GM12878 (cell line): Measurements from ENCODE around the gene SCCPDH. TPM values are rescaled to one million over a fixed set of nuclear protein-coding genes. Genes with fewer than 3 reads are reported as not detected.

Experiments used
- IKZF1 ChIP-seq: fragments of 450-650 bp; conservative IDR thresholded peaks from 2 replicates; pipeline ENCODE4 v1.6.1; 2017; ENCODE audit warnings: antibody characterized with exemption, mild to moderate bottlenecking
- NFXL1 ChIP-seq: fragments of 450-650 bp; IDR thresholded peaks from 2 replicates; pipeline ENCODE4 v1.6.1; 2017; ENCODE audit warnings: antibody characterized with exemption, mild to moderate bottlenecking, borderline replicate concordance
- polyA plus RNA-seq, 11 experiments: library from polyadenylated mRNA; depleted of rRNA in 4 of 11; unstranded in 6 of 11; stranded (reverse) in 5 of 11; fragments of >200 nt; fragmentation: Nextera tagmentation in 4 of 11; fragmentation: Illumina TruSeq in 1 of 11; extraction: Ambion mirVana in 4 of 11; extraction: Trizol in 1 of 11; gene quantifications; 1 replicate in 1 of 11; 2 replicates in 10 of 11; pipeline versions ENCODE4 v1.2.1 to v1.2.3, GENCODE V29; 2011 to 2016; ENCODE audit warnings: inconsistent platforms in 2 of 11, missing spikeins in 2 of 11, low read depth in 1 of 11
- total RNA-seq, 4 experiments: library from RNA; depleted of rRNA in 3 of 4; stranded (reverse); fragments of >200 nt in 3 of 4; fragmentation: Illumina TruSeq in 1 of 4; extraction: Trizol in 1 of 4; gene quantifications; 2 replicates each; pipeline versions ENCODE4 v1.2.1 to v1.2.3, GENCODE V29; 2013 to 2021
- TF ChIP-seq, protein P1 (sequence below): fragments of 450-650 bp; formaldehyde crosslinking; IDR thresholded peaks from 2 replicates; pipeline ENCODE4 v1.5.0; 2022; ENCODE audit warnings: mild to moderate bottlenecking, missing genetic modification characterization
- TF ChIP-seq, protein P2 (sequence below): fragments of 450-650 bp; IDR thresholded peaks from 2 replicates; pipeline ENCODE4 v1.6.1; 2016; ENCODE audit warnings: mild to moderate bottlenecking, moderate library complexity, borderline replicate concordance
- TF ChIP-seq, protein P3 (sequence below): IDR thresholded peaks from 2 replicates; pipeline ENCODE4 v1.6.1; 2011; ENCODE audit warnings: borderline replicate concordance, low read depth, mild to moderate bottlenecking, moderate library complexity, low read length; ENCODE audit not compliant: insufficient read depth, poor library complexity, severe bottlenecking

The SCCPDH gene
- total and polyA plus RNA-seq, 10 of the 15 experiments (the other 5 are each of a cell fraction or from before 2014, with no cell fraction given), result 5.4 to 44.8 (median 24.5) TPM

DNA sequence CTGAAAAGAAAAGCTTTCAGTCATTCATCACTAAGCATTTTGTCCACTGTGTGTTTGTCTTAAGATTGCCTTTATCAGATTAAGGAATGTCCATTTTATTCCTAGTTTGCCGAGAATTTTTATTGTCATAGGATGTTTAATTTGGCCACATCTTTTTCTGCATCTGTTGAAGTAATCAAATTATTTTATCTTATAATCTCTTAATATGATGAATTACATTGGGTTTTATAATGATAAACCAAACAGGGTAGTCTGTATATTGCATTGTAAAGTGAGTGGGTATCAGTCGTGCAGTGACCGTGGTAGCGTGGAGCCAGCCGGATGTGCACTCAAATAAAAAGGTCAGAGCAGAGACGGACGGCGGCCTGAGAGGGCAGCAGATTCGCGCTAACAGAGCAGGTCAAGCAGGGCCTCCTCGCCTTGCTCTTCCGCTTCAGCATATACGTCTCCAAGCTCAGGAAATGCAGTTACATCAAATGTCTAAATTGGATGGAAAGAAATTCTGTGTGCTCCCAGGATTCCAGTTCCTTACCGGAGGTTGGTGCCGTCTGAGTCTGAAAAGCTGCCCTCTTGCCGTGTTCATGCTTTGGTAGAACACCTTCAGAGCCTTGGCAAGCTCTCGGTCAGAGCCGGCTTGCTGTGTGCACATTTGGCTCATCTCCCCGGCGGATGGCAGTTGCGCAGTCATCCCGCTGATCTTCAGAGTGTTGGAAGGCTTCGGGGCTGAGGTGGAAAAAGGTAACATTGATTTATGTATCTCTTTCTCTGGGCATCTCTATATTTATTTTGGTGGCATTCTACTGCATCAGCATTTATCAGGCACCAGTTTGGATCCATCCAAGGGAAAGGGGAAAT is 51.5 kb downstream of the SCCPDH start (continued):
- TF ChIP-seq IKZF1, result no peak
- TF ChIP-seq NFXL1, result no peak
- TF ChIP-seq, protein P1, sequence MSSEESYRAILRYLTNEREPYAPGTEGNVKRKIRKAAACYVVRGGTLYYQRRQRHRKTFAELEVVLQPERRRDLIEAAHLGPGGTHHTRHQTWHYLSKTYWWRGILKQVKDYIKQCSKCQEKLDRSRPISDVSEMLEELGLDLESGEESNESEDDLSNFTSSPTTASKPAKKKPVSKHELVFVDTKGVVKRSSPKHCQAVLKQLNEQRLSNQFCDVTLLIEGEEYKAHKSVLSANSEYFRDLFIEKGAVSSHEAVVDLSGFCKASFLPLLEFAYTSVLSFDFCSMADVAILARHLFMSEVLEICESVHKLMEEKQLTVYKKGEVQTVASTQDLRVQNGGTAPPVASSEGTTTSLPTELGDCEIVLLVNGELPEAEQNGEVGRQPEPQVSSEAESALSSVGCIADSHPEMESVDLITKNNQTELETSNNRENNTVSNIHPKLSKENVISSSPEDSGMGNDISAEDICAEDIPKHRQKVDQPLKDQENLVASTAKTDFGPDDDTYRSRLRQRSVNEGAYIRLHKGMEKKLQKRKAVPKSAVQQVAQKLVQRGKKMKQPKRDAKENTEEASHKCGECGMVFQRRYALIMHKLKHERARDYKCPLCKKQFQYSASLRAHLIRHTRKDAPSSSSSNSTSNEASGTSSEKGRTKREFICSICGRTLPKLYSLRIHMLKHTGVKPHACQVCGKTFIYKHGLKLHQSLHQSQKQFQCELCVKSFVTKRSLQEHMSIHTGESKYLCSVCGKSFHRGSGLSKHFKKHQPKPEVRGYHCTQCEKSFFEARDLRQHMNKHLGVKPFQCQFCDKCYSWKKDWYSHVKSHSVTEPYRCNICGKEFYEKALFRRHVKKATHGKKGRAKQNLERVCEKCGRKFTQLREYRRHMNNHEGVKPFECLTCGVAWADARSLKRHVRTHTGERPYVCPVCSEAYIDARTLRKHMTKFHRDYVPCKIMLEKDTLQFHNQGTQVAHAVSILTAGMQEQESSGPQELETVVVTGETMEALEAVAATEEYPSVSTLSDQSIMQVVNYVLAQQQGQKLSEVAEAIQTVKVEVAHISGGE (CRISPR knock-in tag), result no peak
- TF ChIP-seq, protein P2, sequence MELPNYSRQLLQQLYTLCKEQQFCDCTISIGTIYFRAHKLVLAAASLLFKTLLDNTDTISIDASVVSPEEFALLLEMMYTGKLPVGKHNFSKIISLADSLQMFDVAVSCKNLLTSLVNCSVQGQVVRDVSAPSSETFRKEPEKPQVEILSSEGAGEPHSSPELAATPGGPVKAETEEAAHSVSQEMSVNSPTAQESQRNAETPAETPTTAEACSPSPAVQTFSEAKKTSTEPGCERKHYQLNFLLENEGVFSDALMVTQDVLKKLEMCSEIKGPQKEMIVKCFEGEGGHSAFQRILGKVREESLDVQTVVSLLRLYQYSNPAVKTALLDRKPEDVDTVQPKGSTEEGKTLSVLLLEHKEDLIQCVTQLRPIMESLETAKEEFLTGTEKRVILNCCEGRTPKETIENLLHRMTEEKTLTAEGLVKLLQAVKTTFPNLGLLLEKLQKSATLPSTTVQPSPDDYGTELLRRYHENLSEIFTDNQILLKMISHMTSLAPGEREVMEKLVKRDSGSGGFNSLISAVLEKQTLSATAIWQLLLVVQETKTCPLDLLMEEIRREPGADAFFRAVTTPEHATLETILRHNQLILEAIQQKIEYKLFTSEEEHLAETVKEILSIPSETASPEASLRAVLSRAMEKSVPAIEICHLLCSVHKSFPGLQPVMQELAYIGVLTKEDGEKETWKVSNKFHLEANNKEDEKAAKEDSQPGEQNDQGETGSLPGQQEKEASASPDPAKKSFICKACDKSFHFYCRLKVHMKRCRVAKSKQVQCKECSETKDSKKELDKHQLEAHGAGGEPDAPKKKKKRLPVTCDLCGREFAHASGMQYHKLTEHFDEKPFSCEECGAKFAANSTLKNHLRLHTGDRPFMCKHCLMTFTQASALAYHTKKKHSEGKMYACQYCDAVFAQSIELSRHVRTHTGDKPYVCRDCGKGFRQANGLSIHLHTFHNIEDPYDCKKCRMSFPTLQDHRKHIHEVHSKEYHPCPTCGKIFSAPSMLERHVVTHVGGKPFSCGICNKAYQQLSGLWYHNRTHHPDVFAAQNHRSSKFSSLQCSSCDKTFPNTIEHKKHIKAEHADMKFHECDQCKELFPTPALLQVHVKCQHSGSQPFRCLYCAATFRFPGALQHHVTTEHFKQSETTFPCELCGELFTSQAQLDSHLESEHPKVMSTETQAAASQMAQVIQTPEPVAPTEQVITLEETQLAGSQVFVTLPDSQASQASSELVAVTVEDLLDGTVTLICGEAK, result no peak
- TF ChIP-seq, protein P3, sequence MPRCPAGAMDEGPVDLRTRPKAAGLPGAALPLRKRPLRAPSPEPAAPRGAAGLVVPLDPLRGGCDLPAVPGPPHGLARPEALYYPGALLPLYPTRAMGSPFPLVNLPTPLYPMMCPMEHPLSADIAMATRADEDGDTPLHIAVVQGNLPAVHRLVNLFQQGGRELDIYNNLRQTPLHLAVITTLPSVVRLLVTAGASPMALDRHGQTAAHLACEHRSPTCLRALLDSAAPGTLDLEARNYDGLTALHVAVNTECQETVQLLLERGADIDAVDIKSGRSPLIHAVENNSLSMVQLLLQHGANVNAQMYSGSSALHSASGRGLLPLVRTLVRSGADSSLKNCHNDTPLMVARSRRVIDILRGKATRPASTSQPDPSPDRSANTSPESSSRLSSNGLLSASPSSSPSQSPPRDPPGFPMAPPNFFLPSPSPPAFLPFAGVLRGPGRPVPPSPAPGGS, result no peak
- TF ChIP-seq, all 136 proteins: peak for 0
